Measurements from ENCODE around the gene FAM78A. TPM values are rescaled to one million over a fixed set of nuclear protein-coding genes. Genes with fewer than 3 reads are reported as not detected.

FAM78A gene
- polyA plus RNA-seq, 1 donor from 2014 or later = 0.47 TPM

GRCh38 chr9:131281119-131281965, 5.0 kb upstream of the FAM78A start:
- peaks cover 26% of the 10 kb centered on the region for H3K27me3 ChIP-seq (ENCODE audit: insufficient read depth, low read depth, low read length)
- no peak overlapping the region for H3K27ac ChIP-seq (ENCODE audit: low read length)
- TF ChIP-seq SMC3 (conservative IDR thresholded peaks at IDR 0.05; ENCODE audit: poor library complexity) (no peak), REST (IDR thresholded peaks at IDR 0.05; ENCODE audit: borderline replicate concordance) (no peak), EP300 (conservative IDR thresholded peaks at IDR 0.05; ENCODE audit: poor library complexity, severe bottlenecking) (no peak)

DNA sequence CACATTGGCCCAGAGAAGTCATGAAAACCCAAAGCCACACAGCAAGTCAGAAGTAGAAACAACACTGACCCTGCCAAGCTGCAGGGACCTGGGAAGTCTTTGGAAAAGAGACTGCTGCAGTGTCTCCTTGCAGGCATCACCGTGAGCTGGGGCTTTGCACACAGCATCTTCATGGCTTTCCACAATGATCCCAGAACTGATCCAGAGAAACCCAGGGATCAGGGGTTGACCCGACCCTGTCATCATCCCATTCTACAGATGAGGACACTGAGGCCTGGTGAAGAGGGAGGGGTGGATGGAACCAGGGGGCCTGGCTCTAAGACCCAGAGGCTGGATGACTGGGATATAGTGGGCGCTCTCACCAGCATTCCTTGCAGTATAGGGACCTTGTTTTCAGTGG, 4.3 kb upstream of the FAM78A start:
- Histone ChIP-seq H3K9me2 (ENCODE audit: insufficient read depth, low read length) (no peaks in the 10 kb centered on the region), H3K4me3 (ENCODE audit: low read length) (no peak overlapping the region), H3F3A (ENCODE audit: insufficient read depth, low read length, poor library complexity, severe bottlenecking) (no peaks in the 10 kb centered on the region), H2AFZ (ENCODE audit: low read depth, low read length) (no peak overlapping the region), H4K20me1 (ENCODE audit: insufficient read depth) (no peaks in the 10 kb centered on the region), H3K4me2 (ENCODE audit: low read length) (no peak overlapping the region), H3K27ac (ENCODE audit: low read length) (no peak overlapping the region), H3K36me3 (ENCODE audit: insufficient read depth, low read length) (no peaks in the 10 kb centered on the region), H3K9ac (ENCODE audit: low read length) (no peak overlapping the region), H3K79me2 (replicated peaks; ENCODE audit: insufficient read depth, low read length) (no peaks in the 10 kb centered on the region), H3K27me3 (ENCODE audit: insufficient read depth, low read depth, low read length) (peaks cover 33% of the 10 kb centered on the region), H3K9me3 (ENCODE audit: low read length) (no peaks in the 10 kb centered on the region)
- TF ChIP-seq RAD21 (conservative IDR thresholded peaks at IDR 0.05) = no peak
- TF ChIP-seq MXI1 (conservative IDR thresholded peaks at IDR 0.05; ENCODE audit: poor library complexity, severe bottlenecking) = no peak
- no peak for TF ChIP-seq CTCF (IDR thresholded peaks at IDR 0.05; ENCODE audit: poor library complexity, severe bottlenecking)
- no peak for TF ChIP-seq EP300 (conservative IDR thresholded peaks at IDR 0.05; ENCODE audit: poor library complexity, severe bottlenecking)
- no peak for TF ChIP-seq POLR2AphosphoS5 (IDR thresholded peaks at IDR 0.05)
- TF ChIP-seq SMC3 (conservative IDR thresholded peaks at IDR 0.05; ENCODE audit: poor library complexity) = no peak
- no peak for TF ChIP-seq EZH2 (IDR thresholded peaks at IDR 0.05; ENCODE audit: borderline replicate concordance, insufficient read depth, low read length, poor library complexity, severe bottlenecking)
- TF ChIP-seq TAF1 (IDR thresholded peaks at IDR 0.05; ENCODE audit: low read depth) = no peak

More at GRCh38 chr9:131281119-131281965, 5.0 kb upstream of the FAM78A start:
- Histone ChIP-seq H3K79me2 (replicated peaks; ENCODE audit: insufficient read depth, low read length) (no peaks in the 10 kb centered on the region), H3K4me2 (ENCODE audit: low read length) (no peak overlapping the region), H3K36me3 (ENCODE audit: insufficient read depth, low read length) (no peaks in the 10 kb centered on the region), H3F3A (ENCODE audit: insufficient read depth, low read length, poor library complexity, severe bottlenecking) (no peaks in the 10 kb centered on the region), H2AFZ (ENCODE audit: low read depth, low read length) (no peak overlapping the region), H3K4me3 (ENCODE audit: low read length) (no peak overlapping the region), H3K9me2 (ENCODE audit: insufficient read depth, low read length) (no peaks in the 10 kb centered on the region), H3K9ac (ENCODE audit: low read length) (no peak overlapping the region), H3K9me3 (ENCODE audit: low read length) (no peaks in the 10 kb centered on the region), H4K20me1 (ENCODE audit: insufficient read depth) (no peaks in the 10 kb centered on the region)
